Ureter (tissue), 1 donor: ENCODE results near the gene NUDT1. TPM values are rescaled to one million over a fixed set of nuclear protein-coding genes. Genes with fewer than 3 reads are reported as not detected.

Experiments used
- DNase-seq: peaks from one replicate; pipeline ENCODE4 v3.0.0-alpha.2; 2020; ENCODE audit warnings: low spot score
- total RNA-seq: library from RNA; stranded (reverse); gene quantifications from one replicate; pipeline ENCODE4 v1.2.4, GENCODE V29; 2023
- donor health status: DM: yes; HTN: yes; CAD: no.

NUDT1 gene
- total RNA-seq, 1 donor from 2014 or later = 8.9 TPM

DNA sequence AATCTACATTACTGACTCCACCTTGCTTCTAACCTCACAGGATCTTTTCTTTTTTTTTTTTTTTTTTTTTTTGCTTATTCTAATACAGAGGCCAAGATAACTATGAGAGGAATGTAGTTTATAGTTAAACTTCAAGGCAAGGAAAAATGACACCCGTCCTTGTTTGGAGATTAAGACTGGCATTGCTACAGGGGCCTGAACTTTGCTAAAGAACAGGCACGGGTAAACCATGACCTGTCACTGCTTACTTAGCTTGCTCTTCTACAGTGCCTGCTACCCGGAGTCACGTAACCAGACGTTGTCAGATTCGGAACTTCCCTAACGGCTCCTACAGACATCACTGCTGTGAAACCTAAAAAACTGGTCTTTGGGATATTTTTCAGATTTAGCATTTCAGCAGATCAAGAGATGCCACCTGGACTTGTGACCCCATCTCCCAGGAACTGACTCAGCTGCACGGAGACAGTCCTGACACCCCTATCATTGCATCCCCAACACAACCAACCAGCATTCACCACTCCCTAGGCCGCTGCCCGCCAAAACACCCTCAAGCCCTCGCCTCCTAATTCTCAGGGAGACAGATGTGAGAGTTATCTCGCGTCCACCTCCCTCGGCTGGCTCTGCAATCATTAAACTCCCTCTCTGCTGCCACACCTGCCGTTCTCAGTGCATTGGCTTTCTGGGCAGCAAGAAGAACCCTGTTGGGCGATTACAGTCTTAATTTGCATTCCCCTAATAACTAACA lies 36.8 kb upstream of the NUDT1 start:
- DNase-seq = no peak

DNA sequence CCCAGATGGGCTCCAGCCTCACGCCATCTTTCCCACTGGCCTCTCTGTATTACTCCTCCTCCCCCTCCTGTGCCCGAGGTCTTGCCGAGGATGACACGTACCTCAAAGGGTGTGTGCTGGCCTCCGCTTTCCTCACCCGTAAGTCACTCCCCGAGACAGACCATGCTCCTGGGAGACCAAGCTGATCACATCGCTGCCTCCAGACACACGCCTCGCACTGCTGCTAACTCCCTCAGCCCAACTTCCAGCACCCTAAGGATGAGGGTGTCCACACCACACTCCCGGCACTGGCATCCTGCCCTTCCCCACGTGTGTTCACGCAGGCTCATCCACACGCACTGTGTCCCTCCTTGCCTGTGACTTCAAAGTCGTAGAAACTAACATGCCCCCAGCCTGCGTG lies 33.3 kb upstream of the NUDT1 start:
- DNase-seq = no peak

GRCh38 chr7:2209146-2209960 lies 32.7 kb upstream of the NUDT1 start:
- DNase-seq = peak; percentile 73

DNA sequence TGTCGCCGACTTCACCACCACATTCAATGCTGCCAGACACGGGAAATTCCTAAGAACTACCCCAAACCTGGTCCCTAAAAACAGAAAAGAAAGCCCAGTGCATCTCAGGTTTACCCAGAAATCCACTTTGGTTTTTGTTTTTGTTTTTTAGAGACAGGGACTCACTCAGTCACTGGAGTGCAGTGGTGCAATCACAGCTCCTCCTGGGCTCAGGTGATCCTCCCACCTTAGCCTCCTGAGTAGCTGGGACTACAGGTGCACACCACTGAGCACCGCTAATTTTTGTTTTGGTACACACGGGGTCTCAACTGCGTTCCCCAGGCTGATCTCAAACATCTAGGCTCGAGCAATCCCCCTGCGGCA lies 32.1 kb upstream of the NUDT1 start:
- DNase-seq = no peak

GRCh38 chr7:2210551-2211258 lies 31.3 kb upstream of the NUDT1 start:
- no peak for DNase-seq

DNA sequence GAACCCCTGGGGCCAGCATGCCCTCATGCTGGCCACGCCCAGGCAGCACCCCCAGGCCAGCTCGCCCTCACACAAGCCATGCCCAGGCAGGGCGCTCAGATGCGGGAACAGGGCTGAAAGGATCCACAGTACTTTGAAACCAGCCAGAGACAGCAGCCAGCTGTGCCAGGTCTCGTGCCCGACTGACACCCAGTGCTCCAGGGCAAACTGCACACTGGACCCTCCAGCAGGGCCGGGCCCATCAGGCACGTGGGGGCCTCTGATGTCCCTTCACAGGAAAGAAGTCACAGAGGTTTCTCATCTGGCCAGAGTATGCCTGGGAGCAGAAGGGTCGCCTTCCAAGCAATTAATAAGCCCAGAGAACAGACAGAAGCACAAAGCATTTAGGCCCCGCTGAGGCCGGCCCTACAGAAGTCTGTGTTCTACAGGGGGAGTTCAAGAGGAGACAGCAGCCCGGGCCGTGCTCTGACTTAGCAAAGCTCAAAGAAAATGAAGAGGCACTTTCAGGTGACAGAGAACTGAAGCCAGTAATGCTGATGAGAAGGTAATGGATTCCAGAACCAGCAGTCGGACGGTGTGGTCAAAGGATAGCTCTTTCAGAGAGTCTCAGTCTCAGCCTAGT lies 30.7 kb upstream of the NUDT1 start:
- no peak for DNase-seq

DNA sequence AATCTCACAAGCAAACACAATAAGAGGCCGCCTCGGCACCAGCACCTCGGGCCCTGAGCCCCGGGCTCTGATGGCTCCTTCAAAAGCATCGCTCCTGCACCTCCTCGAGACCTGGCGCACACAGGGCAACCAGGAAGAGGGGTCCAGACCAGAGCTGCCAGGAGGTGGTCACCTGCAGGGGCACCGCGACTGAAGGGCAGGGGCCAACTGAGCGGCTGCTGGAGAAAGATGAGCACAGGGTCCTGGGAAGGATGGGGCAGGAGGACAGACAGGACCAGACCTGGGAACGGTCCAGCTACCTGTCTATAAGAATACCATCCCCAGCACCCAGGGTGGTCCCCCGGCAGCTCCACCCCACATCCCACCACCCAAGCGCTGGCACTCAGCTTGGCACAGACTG lies 30.1 kb upstream of the NUDT1 start:
- DNase-seq = no peak

DNA sequence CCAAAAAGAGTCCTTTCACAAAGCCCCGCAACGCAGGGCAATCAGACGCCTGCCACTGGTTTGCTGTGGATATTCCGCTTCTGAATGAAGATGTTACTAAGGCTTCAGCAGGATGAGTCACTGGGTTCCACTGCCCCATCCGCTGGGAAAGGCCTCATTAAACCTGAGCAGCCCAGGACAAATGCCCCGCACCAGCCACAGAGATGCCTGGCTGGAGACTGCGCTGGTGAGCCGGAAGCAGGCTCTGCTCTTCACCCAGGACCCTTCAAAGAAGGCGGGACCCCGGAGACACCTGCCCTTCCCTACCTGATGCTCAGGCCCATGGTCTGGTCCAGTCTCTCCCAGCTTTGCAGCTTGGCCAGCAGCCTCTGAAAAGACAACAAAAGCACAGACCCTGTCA lies 29.1 kb upstream of the NUDT1 start:
- no peak for DNase-seq

DNA sequence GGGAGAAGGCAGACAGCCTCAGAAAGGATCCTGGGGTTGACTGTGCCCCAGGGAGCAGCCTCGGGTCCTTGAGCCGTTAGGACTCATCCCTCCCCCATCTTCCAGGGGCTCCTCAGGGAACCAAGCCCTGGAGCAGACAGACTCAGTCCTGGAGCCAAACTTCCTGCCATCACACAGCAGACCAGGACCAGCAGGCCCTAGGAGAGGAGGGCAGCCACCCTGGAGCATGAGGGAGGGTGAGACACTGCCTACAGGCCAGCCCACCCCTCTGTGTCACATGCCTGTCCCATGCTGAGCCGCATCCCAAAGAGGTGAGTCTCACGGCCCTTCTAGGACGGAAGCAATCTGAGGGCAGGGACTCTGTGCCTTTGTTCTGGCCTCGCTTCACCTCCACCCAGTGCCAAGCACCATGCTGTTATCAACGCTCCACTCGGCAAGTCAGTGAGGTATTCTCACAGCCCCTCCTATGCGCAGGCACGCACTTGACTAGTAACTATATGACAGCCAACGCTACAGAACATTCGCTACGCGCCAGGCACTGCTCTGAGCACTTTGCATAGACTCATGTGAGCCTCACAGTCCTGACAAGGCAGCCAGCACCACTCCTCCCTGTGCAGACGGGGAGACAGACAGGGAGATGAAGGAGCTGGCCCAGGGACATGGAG lies 28.3 kb upstream of the NUDT1 start:
- no peak for DNase-seq

GRCh38 chr7:2214636-2215035 lies 27.4 kb upstream of the NUDT1 start:
- DNase-seq = no peak

- DNase-seq = no peak
Observed at GRCh38 chr7:2215851-2216250, 26.2 kb upstream of the NUDT1 start.

- DNase-seq = no peak
Observed at GRCh38 chr7:2217206-2217605, 24.8 kb upstream of the NUDT1 start.

DNA sequence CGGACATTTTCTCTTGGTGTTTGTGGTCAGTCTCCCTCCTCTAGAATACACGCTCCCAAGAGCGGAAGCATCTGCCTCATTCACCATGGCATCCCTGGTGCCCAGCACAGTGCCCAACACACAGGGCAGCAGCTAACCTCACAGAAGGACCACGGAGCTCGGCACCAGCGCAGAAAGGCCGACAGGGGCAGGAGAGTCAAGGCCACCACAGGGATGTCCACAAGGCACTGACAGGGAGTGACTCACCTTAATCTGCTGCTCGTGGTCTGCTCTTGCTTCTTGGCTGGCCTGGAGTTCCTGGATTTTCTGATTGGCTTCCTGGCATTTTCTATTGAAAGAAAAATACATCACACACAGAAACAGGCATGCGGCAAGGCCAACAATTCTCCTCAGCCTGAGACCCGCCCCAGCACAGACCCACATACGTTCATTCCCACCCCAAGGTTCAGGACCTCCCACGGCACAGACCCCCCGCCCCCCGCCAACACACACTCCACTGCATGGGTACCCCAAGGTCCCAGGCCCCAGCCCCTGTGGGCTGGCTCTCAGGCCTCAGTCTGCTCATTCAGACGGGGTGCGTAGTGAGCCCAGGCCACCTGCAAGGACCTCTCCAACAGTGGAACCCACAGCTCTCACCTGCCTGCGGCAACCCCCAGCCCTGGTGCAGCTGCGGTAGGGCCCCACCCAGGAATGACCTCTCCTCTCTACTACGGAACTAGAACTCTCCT lies 24.1 kb upstream of the NUDT1 start:
- DNase-seq = no peak

GRCh38 chr7:2218444-2218785 lies 23.6 kb upstream of the NUDT1 start:
- no peak for DNase-seq

GRCh38 chr7:2219136-2219535 lies 22.9 kb upstream of the NUDT1 start:
- DNase-seq = no peak

GRCh38 chr7:2219606-2220005 lies 22.4 kb upstream of the NUDT1 start:
- no peak for DNase-seq

DNA sequence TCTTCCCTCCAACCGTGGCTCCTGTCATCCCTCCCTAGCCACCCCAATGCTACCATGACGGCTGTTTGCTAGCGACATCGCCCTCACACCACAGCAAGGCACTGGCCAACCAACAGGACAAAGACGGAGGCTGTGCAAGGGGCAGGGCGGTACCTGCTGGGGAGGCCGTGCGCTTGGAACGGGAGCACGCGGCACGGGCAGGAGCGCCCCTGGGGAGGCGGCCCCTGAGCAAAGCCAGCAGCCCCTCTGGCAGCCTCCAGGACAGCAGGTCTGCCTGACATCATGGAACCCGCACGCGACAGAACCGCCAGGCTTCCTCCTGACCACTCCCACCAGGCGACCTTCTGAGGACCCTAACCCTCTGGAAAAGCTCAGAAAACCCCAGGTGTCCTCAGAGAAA lies 22.0 kb upstream of the NUDT1 start:
- DNase-seq = no peak

- no peak for DNase-seq
Observed at GRCh38 chr7:2220506-2220905, 21.5 kb upstream of the NUDT1 start.

- DNase-seq = no peak
Observed at GRCh38 chr7:2220954-2221353, 21.1 kb upstream of the NUDT1 start.

GRCh38 chr7:2222516-2222915 lies 19.5 kb upstream of the NUDT1 start:
- no peak for DNase-seq

GRCh38 chr7:2223321-2223720 lies 18.7 kb upstream of the NUDT1 start:
- no peak for DNase-seq
